ENCODE measurements around the gene ZRANB1.

Gene ZRANB1

GRCh38 chr10:124974131-124974530 is 32.2 kb downstream of the ZRANB1 start:
- TF ChIP-seq, protein P1, sequence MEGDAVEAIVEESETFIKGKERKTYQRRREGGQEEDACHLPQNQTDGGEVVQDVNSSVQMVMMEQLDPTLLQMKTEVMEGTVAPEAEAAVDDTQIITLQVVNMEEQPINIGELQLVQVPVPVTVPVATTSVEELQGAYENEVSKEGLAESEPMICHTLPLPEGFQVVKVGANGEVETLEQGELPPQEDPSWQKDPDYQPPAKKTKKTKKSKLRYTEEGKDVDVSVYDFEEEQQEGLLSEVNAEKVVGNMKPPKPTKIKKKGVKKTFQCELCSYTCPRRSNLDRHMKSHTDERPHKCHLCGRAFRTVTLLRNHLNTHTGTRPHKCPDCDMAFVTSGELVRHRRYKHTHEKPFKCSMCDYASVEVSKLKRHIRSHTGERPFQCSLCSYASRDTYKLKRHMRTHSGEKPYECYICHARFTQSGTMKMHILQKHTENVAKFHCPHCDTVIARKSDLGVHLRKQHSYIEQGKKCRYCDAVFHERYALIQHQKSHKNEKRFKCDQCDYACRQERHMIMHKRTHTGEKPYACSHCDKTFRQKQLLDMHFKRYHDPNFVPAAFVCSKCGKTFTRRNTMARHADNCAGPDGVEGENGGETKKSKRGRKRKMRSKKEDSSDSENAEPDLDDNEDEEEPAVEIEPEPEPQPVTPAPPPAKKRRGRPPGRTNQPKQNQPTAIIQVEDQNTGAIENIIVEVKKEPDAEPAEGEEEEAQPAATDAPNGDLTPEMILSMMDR (IDR thresholded peaks at IDR 0.05; ENCODE audit: borderline replicate concordance, insufficient read depth, low read depth, low read length) = no peak
- H3K4me3 ChIP-seq (ENCODE audit: low read depth, low read length) = no peak overlapping the region

GRCh38 chr10:124975977-124976514 is 34.1 kb downstream of the ZRANB1 start:
- TF ChIP-seq, protein P1 (IDR thresholded peaks at IDR 0.05; ENCODE audit: borderline replicate concordance, insufficient read depth, low read depth, low read length) = no peak
- no peak overlapping the region for H3K4me3 ChIP-seq (ENCODE audit: low read depth, low read length)

DNA sequence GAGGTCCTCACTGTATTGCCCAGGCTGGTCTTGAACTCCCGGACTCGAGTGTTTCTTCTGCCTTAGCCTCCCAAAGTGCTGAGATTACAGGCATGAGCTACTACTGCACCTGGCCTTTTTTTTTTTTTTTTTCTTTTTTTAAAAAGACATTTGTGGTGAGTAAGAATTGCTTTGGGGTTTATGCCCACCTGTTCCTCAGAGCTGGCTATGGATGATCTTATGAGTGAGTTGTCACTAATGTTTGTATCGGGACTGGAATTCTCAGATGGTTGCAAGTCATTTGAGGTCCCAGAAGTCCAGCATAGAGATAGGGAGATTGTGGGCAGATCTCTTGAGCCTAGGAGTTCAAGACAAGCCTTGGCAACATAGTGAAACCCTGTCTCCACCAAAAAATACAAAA is 35.2 kb downstream of the ZRANB1 start:
- no peak overlapping the region for H3K4me3 ChIP-seq (ENCODE audit: low read depth, low read length)
- TF ChIP-seq, protein P1 (IDR thresholded peaks at IDR 0.05; ENCODE audit: borderline replicate concordance, insufficient read depth, low read depth, low read length) = no peak

GRCh38 chr10:124977648-124978375 is 35.9 kb downstream of the ZRANB1 start:
- TF ChIP-seq, protein P1 (IDR thresholded peaks at IDR 0.05; ENCODE audit: borderline replicate concordance, insufficient read depth, low read depth, low read length) = no peak
- H3K4me3 ChIP-seq (ENCODE audit: low read depth, low read length) = no peak overlapping the region

- no peak overlapping the region for H3K4me3 ChIP-seq (ENCODE audit: low read depth, low read length)
- TF ChIP-seq, protein P1 (IDR thresholded peaks at IDR 0.05; ENCODE audit: borderline replicate concordance, insufficient read depth, low read depth, low read length) = no peak
Observed at GRCh38 chr10:124978376-124978725, 36.4 kb downstream of the ZRANB1 start.

- no peak overlapping the region for H3K4me3 ChIP-seq (ENCODE audit: low read depth, low read length)
- TF ChIP-seq, protein P1 (IDR thresholded peaks at IDR 0.05; ENCODE audit: borderline replicate concordance, insufficient read depth, low read depth, low read length) = no peak
Observed at GRCh38 chr10:124983321-124983720, 41.4 kb downstream of the ZRANB1 start.

DNA sequence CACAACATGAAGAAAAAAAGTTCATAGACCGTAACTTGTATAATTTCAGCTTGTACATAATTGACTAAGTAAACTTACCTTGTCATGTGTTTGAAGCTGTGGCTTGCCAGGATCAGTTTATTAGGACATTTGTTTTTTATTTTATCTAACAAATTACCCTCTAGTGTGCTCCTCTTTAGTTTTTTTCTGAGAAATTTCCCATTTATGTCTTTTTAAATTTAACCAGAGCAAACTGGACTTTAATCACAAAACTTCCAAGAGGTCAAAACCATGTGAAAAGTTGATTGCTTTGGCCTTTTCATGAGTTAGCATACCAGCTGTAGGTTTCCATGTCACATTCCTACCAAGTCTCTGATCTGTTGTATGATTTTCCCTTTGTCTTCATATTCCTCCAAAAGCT is 42.5 kb downstream of the ZRANB1 start:
- TF ChIP-seq, protein P1 (IDR thresholded peaks at IDR 0.05; ENCODE audit: borderline replicate concordance, insufficient read depth, low read depth, low read length) = no peak
- H3K4me3 ChIP-seq (ENCODE audit: low read depth, low read length) = no peak overlapping the region
